Nephron (organoid): Measurements from ENCODE around the gene STX18.

Source experiments
- H3K27ac Mint-ChIP-seq, 3 experiments: 2 replicates each; pipeline ENCODE4 v1.8.0; 2020; ENCODE audit warnings: mixed read lengths in 3 of 3, mild to moderate bottlenecking in 2 of 3, moderate library complexity in 1 of 3
- H3K27me3 Mint-ChIP-seq: 2 replicates; pipeline ENCODE4 v1.8.0; 2021; ENCODE audit warnings: low read depth, mild to moderate bottlenecking, moderate library complexity, mixed read lengths
- H3K36me3 Mint-ChIP-seq: 2 replicates; pipeline ENCODE4 v1.8.0; 2020; ENCODE audit warnings: low read depth, mixed read lengths
- H3K4me1 Mint-ChIP-seq: 2 replicates; pipeline ENCODE4 v1.8.0; 2020; ENCODE audit warnings: mixed read lengths
- H3K4me3 Mint-ChIP-seq, 3 experiments: 2 replicates each; pipeline ENCODE4 v1.8.0; 2020; ENCODE audit warnings: mild to moderate bottlenecking in 3 of 3, mixed read lengths in 3 of 3, moderate library complexity in 2 of 3
- H3K9me3 Mint-ChIP-seq: 2 replicates; pipeline ENCODE4 v1.8.0; 2020; ENCODE audit warnings: mixed read lengths
- CTCF ChIP-seq, 3 experiments: fragments of 200-600 bp; sonication (generic); IDR thresholded peaks; one replicate each; pipeline ENCODE4 v1.5.0; 2021; ENCODE audit warnings: antibody characterized with exemption in 3 of 3; ENCODE audit not compliant: unreplicated experiment in 3 of 3

STX18 gene

GRCh38 chr4:4398430-4398829 lies 143.4 kb downstream of the STX18 start:
- no peak overlapping the region for H3K4me3 Mint-ChIP-seq
- H3K9me3 Mint-ChIP-seq: peaks cover 11% of the 10 kb centered on the region
- H3K36me3 Mint-ChIP-seq: no peaks in the 10 kb centered on the region
- no peak overlapping the region for H3K27ac Mint-ChIP-seq
- H3K4me1 Mint-ChIP-seq: peaks cover 4% of the 10 kb centered on the region
- TF ChIP-seq CTCF (IDR thresholded peaks at IDR 0.05; ENCODE audit: unreplicated experiment in 3 of 3): no peak
- peaks cover 69% of the 10 kb centered on the region for H3K27me3 Mint-ChIP-seq

- H3K36me3 Mint-ChIP-seq: no peaks in the 10 kb centered on the region
- H3K9me3 Mint-ChIP-seq: peaks cover 11% of the 10 kb centered on the region
- H3K27me3 Mint-ChIP-seq: peaks cover 69% of the 10 kb centered on the region
- TF ChIP-seq CTCF (IDR thresholded peaks at IDR 0.05; ENCODE audit: unreplicated experiment in 3 of 3): no peak
- H3K4me1 Mint-ChIP-seq: peaks cover 4% of the 10 kb centered on the region
- H3K27ac Mint-ChIP-seq: no peak overlapping the region
- no peak overlapping the region for H3K4me3 Mint-ChIP-seq
Measured at GRCh38 chr4:4397441-4397819, 144.4 kb downstream of the STX18 start.

GRCh38 chr4:4396628-4397440 lies 145.0 kb downstream of the STX18 start:
- TF ChIP-seq CTCF (IDR thresholded peaks at IDR 0.05; ENCODE audit: unreplicated experiment in 3 of 3): no peak
- Mint-ChIP-seq H3K4me3 (no peak overlapping the region), H3K9me3 (peaks cover 11% of the 10 kb centered on the region), H3K27ac (no peak overlapping the region), H3K27me3 (peaks cover 74% of the 10 kb centered on the region), H3K4me1 (peaks cover 4% of the 10 kb centered on the region), H3K36me3 (no peaks in the 10 kb centered on the region)

- no peak overlapping the region for H3K27ac Mint-ChIP-seq
- TF ChIP-seq CTCF (IDR thresholded peaks at IDR 0.05; ENCODE audit: unreplicated experiment in 3 of 3): no peak
- no peak overlapping the region for H3K4me3 Mint-ChIP-seq
- H3K27me3 Mint-ChIP-seq: peaks cover 82% of the 10 kb centered on the region
- H3K9me3 Mint-ChIP-seq: peaks cover 11% of the 10 kb centered on the region
- no peaks in the 10 kb centered on the region for H3K36me3 Mint-ChIP-seq
- peaks cover 4% of the 10 kb centered on the region for H3K4me1 Mint-ChIP-seq
Measured at GRCh38 chr4:4395849-4396627, 145.8 kb downstream of the STX18 start.

GRCh38 chr4:4395371-4395770 lies 146.5 kb downstream of the STX18 start:
- H3K4me1 Mint-ChIP-seq: peaks cover 4% of the 10 kb centered on the region
- H3K4me3 Mint-ChIP-seq: no peak overlapping the region
- TF ChIP-seq CTCF (IDR thresholded peaks at IDR 0.05; ENCODE audit: unreplicated experiment in 3 of 3): no peak
- peaks cover 85% of the 10 kb centered on the region for H3K27me3 Mint-ChIP-seq
- H3K27ac Mint-ChIP-seq: no peak overlapping the region
- H3K9me3 Mint-ChIP-seq: peaks cover 9% of the 10 kb centered on the region
- no peaks in the 10 kb centered on the region for H3K36me3 Mint-ChIP-seq
